Activated naive CD4-positive, alpha-beta T cell treated with anti-CD3 and anti-CD28 coated beads, Interleukin-2, amount 50 U/mL, for 72 hours (primary cell): Measurements from ENCODE around the gene KCNK13. TPM values are rescaled to one million over a fixed set of nuclear protein-coding genes. Genes with fewer than 3 reads are reported as not detected.

Experiments
- ATAC-seq, 2 donors: fragments of 150-1000 bp; cut with Tn5 transposase; 2 replicates each; pipeline ENCODE4 v1.10.0; 2021; ENCODE audit warnings: mild to moderate bottlenecking in 2 of 2, moderate library complexity in 2 of 2
- DNase-seq, 2 donors: peaks; one replicate each; pipeline ENCODE4 v3.0.0; 2021 to 2022; ENCODE audit warnings: low spot score in 2 of 2
- H3K27ac Mint-ChIP-seq, 2 donors: one replicate each; pipeline ENCODE4 v1.8.0; 2022; ENCODE audit warnings: mild to moderate bottlenecking in 2 of 2, mixed read lengths in 2 of 2
- H3K36me3 Mint-ChIP-seq, 2 donors: one replicate each; pipeline ENCODE4 v1.8.0; 2022; ENCODE audit warnings: mixed read lengths in 2 of 2
- H3K9me3 Mint-ChIP-seq, 2 donors: one replicate each; pipeline ENCODE4 v1.8.0; 2022; ENCODE audit warnings: mixed read lengths in 2 of 2
- total RNA-seq, 2 donors: library from RNA; stranded (reverse); gene quantifications; one replicate each; pipeline ENCODE4 v1.2.3, GENCODE V29; 2022

Gene KCNK13
- total RNA-seq, 2 donors from 2014 or later = not detected

DNA sequence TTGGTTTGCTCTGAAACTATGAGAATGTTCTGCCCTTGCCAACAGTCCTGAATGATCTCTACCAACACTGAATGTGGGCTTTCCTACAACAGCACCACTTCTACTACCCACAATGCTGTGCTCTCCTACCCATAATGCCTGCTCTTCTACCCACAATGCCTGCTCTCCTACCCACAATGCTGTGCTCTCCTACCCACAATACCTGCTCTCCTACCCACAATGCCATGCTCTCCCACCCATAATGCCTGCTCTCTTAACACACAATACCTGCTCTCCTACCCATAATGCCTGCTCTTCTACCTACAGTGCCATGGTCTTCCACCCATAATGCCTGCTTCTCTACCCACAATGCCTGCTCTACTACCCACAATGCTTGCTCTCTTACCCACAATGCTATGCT lies 92.3 kb downstream of the KCNK13 start:
- no peak for ATAC-seq
- Mint-ChIP-seq H3K9me3 (peaks cover 6 to 8% of the 10 kb centered on the region in 2 donors), H3K36me3 (peaks cover 0 to 6% of the 10 kb centered on the region in 2 donors), H3K27ac (no peak overlapping the region)
- DNase-seq = no peak

DNA sequence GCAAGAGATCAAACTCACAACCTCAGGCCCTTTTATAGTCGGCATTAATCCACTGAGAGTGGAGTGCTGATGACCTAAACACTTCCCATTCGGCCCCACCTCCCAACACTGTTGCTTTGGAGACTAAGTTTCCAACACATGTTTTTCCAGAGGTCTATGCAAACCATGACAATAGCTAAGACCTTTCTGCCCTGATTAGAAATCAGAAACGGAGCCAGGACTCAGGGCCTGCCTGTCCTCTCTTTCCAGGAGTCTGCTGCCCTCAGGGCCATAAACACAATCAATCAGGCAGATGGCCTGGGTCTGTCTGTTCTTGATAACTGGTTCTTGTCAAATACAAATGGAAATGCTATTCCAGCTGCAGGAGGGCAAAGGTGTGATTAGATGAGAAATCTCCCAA lies 97.4 kb downstream of the KCNK13 start:
- no peak overlapping the region for H3K27ac Mint-ChIP-seq
- peaks cover 3 to 4% of the 10 kb centered on the region in 2 donors for H3K9me3 Mint-ChIP-seq
- peaks cover 0 to 3% of the 10 kb centered on the region in 2 donors for H3K36me3 Mint-ChIP-seq
- ATAC-seq (no peak), DNase-seq (no peak)

DNA sequence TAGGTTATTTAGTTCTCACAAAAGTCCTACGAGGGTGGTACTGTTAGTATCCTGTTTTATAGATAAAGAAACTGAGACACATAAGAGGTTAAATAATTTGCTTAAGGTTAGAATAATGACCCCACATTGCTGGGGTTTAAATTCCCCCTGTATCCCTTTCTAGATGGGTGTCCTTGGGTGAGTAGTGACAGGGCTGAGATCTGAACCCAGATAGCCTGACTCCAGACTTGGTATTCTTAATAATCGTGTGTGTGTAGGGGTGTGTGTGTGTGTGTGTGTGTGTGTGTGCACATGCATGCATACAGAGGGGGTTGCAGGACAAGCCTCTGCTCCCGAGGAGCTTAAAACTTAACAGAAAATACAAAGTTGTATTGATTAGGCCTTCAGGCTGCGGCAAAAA lies 97.9 kb downstream of the KCNK13 start:
- Mint-ChIP-seq H3K27ac (no peak overlapping the region), H3K9me3 (no peaks in the 10 kb centered on the region), H3K36me3 (no peaks in the 10 kb centered on the region)
- ATAC-seq (no peak), DNase-seq (no peak)

DNA sequence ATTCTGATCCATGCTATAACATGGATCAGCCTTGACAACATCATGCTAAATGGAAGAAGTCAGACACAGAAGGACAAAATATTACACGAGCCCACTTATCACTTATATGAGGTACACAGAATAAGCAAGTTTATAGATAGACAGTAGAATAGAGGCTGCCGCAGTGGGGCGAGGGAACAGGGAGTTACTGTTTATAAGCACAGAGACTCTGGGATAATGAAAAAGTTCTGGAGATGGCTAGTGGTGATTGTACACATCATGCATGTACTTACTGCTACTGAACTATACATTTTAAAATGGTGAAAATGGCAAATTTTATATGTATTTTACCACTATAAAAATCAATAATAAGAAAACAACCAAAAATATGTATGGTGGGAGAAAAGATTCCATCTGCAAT lies 99.3 kb downstream of the KCNK13 start:
- no peaks in the 10 kb centered on the region for H3K36me3 Mint-ChIP-seq
- no peak for ATAC-seq
- no peak for DNase-seq
- H3K27ac Mint-ChIP-seq = no peak overlapping the region
- no peaks in the 10 kb centered on the region for H3K9me3 Mint-ChIP-seq

GRCh38 chr14:90168425-90169105 lies 106.8 kb downstream of the KCNK13 start:
- no peak for DNase-seq
- H3K27ac Mint-ChIP-seq = no peak overlapping the region
- no peaks in the 10 kb centered on the region for H3K9me3 Mint-ChIP-seq
- no peaks in the 10 kb centered on the region for H3K36me3 Mint-ChIP-seq
- ATAC-seq = no peak

GRCh38 chr14:90175631-90176030 lies 113.8 kb downstream of the KCNK13 start:
- H3K9me3 Mint-ChIP-seq = no peaks in the 10 kb centered on the region

GRCh38 chr14:90177539-90178189 lies 115.9 kb downstream of the KCNK13 start:
- ATAC-seq (no peak), DNase-seq (no peak)
- H3K9me3 Mint-ChIP-seq = no peaks in the 10 kb centered on the region
- no peaks in the 10 kb centered on the region for H3K36me3 Mint-ChIP-seq
- no peak overlapping the region for H3K27ac Mint-ChIP-seq

More at GRCh38 chr14:90175631-90176030, 113.8 kb downstream of the KCNK13 start:
- H3K27ac Mint-ChIP-seq = no peak overlapping the region
- no peaks in the 10 kb centered on the region for H3K36me3 Mint-ChIP-seq
- ATAC-seq = no peak
- DNase-seq = no peak

GRCh38 chr14:90179357-90179756 lies 117.6 kb downstream of the KCNK13 start:
- H3K36me3 Mint-ChIP-seq = no peaks in the 10 kb centered on the region

GRCh38 chr14:90179809-90180779 lies 118.3 kb downstream of the KCNK13 start:
- DNase-seq = no peak
- ATAC-seq = no peak
- Mint-ChIP-seq H3K27ac (no peak overlapping the region), H3K9me3 (no peaks in the 10 kb centered on the region), H3K36me3 (no peaks in the 10 kb centered on the region)

More at GRCh38 chr14:90179357-90179756, 117.6 kb downstream of the KCNK13 start:
- H3K27ac Mint-ChIP-seq = no peak overlapping the region
- H3K9me3 Mint-ChIP-seq = no peaks in the 10 kb centered on the region
- DNase-seq (no peak), ATAC-seq (no peak)

DNA sequence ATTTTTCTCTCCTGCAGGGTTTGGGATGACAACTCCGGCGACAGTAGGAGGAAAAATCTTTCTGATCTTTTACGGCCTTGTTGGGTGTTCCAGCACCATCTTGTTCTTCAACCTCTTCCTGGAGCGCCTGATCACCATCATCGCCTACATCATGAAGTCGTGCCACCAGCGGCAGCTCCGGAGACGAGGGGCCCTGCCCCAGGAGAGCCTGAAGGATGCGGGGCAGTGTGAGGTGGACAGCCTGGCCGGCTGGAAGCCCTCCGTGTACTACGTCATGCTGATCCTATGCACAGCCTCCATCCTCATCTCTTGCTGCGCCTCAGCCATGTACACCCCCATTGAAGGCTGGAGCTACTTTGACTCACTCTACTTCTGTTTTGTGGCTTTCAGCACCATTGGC lies 122.3 kb downstream of the KCNK13 start:
- H3K9me3 Mint-ChIP-seq = no peaks in the 10 kb centered on the region
- DNase-seq (no peak), ATAC-seq (no peak)
- H3K27ac Mint-ChIP-seq = no peak overlapping the region
- H3K36me3 Mint-ChIP-seq = no peaks in the 10 kb centered on the region

- Mint-ChIP-seq H3K36me3 (no peaks in the 10 kb centered on the region), H3K9me3 (no peaks in the 10 kb centered on the region), H3K27ac (no peak overlapping the region)
- DNase-seq = no peak
- no peak for ATAC-seq
Observed at GRCh38 chr14:90184571-90185266, 122.9 kb downstream of the KCNK13 start.

DNA sequence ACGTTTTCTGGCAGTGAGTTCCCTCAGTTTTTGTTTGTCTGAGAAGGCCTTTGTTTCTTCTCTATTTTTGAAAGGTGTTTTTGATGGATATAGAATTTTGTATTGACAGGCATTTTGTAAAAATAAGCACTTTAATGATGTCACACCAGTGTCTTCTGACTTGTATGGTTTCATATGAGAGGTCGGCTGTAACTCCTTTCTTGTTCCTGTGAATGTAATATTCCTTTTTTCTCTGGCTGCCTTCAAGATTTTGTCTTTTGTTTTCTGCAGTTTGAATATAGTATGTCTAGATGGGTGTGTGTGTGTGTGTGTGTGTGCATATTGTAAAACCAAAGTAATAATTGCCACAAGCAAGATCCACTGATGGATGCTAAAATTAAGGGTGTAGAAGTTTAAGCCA lies 126.8 kb downstream of the KCNK13 start:
- H3K9me3 Mint-ChIP-seq = no peaks in the 10 kb centered on the region
- DNase-seq = no peak
- no peaks in the 10 kb centered on the region for H3K36me3 Mint-ChIP-seq
- ATAC-seq = no peak
- no peak overlapping the region for H3K27ac Mint-ChIP-seq

- no peak overlapping the region for H3K27ac Mint-ChIP-seq
- no peak for ATAC-seq
- no peak for DNase-seq
- H3K36me3 Mint-ChIP-seq = no peaks in the 10 kb centered on the region
- H3K9me3 Mint-ChIP-seq = no peaks in the 10 kb centered on the region
Observed at GRCh38 chr14:90191154-90191553, 129.4 kb downstream of the KCNK13 start.

- Mint-ChIP-seq H3K9me3 (no peaks in the 10 kb centered on the region), H3K27ac (no peak overlapping the region), H3K36me3 (no peaks in the 10 kb centered on the region)
- DNase-seq = no peak
- no peak for ATAC-seq
Observed at GRCh38 chr14:90191585-90191984, 129.8 kb downstream of the KCNK13 start.

GRCh38 chr14:90193925-90194324 lies 132.1 kb downstream of the KCNK13 start:
- no peaks in the 10 kb centered on the region for H3K36me3 Mint-ChIP-seq
- H3K9me3 Mint-ChIP-seq = no peaks in the 10 kb centered on the region
- ATAC-seq = no peak
- DNase-seq = peak in 1 of 2 donors; percentile 22
- H3K27ac Mint-ChIP-seq = no peak overlapping the region

- no peaks in the 10 kb centered on the region for H3K36me3 Mint-ChIP-seq
- H3K9me3 Mint-ChIP-seq = no peaks in the 10 kb centered on the region
- DNase-seq (no peak), ATAC-seq (no peak)
- no peak overlapping the region for H3K27ac Mint-ChIP-seq
Observed at GRCh38 chr14:90194706-90195105, 132.9 kb downstream of the KCNK13 start.
